SU-DHL-6 (cell line): ENCODE results near the gene ECHDC3.

ENCODE experiments used
- H2AFZ ChIP-seq: fragments of 200-600 bp; sonication (generic); 2 replicates; pipeline ENCODE4 v1.6.1; 2014; ENCODE audit warnings: low read depth, mild to moderate bottlenecking, moderate library complexity, mixed read lengths, antibody characterized with exemption, low read length; ENCODE audit not compliant: severe bottlenecking
- H3F3A ChIP-seq: fragments of 200-600 bp; shearing (Covaris generic); 2 replicates; pipeline ENCODE4 v1.6.0; 2016; ENCODE audit warnings: antibody characterized with exemption, mild to moderate bottlenecking; ENCODE audit not compliant: insufficient read depth
- H3K27ac ChIP-seq: fragments of 200-600 bp; sonication (generic); 2 replicates; pipeline ENCODE4 v1.5.1; 2016; ENCODE audit warnings: low read depth, mild to moderate bottlenecking, low read length, moderate library complexity, mixed read lengths
- H3K27me3 ChIP-seq: fragments of 200-600 bp; sonication (generic), shearing (Covaris generic); 2 replicates; pipeline ENCODE4 v1.6.0; 2014; ENCODE audit warnings: mild to moderate bottlenecking, low read length
- H3K36me3 ChIP-seq: fragments of 200-600 bp; sonication (generic); 2 replicates; pipeline ENCODE4 v1.6.1; 2014; ENCODE audit warnings: mild to moderate bottlenecking, low read length, mixed read lengths
- H3K4me2 ChIP-seq: fragments of 300-600, 200-600 bp; shearing (Covaris generic), sonication (generic); 2 replicates; pipeline ENCODE4 v1.6.0; 2014; ENCODE audit warnings: low read length, low read depth, mild to moderate bottlenecking; ENCODE audit not compliant: poor library complexity, severe bottlenecking
- H3K4me3 ChIP-seq: fragments of 200-600 bp; sonication (generic); 2 replicates; pipeline ENCODE4 v1.5.1; 2014; ENCODE audit warnings: antibody characterized with exemption, low read length, mild to moderate bottlenecking, mixed read lengths; ENCODE audit not compliant: insufficient read depth, poor library complexity, severe bottlenecking
- H3K79me2 ChIP-seq: fragments of 200-600 bp; sonication (generic); 2 replicates; pipeline ENCODE4 v1.6.1; 2014; ENCODE audit warnings: mild to moderate bottlenecking, low read length, moderate library complexity; ENCODE audit not compliant: insufficient read depth
- H3K9ac ChIP-seq: fragments of 200-600 bp; sonication (generic); 2 replicates; pipeline ENCODE4 v1.7.0; 2014; ENCODE audit warnings: mild to moderate bottlenecking, low read length
- H3K9me2 ChIP-seq: fragments of 200-600 bp; sonication (generic); replicated peaks from 2 replicates; pipeline ENCODE4 v1.6.1; 2014; ENCODE audit warnings: low read length; ENCODE audit not compliant: insufficient read depth
- H3K9me3 ChIP-seq: fragments of 200-600 bp; sonication (generic); 2 replicates; pipeline ENCODE4 v1.6.1; 2014; ENCODE audit warnings: low read length, mixed read lengths; ENCODE audit not compliant: insufficient read depth
- H4K20me1 ChIP-seq: fragments of 200-600 bp; sonication (generic); 2 replicates; pipeline ENCODE4 v1.6.1; 2014; ENCODE audit warnings: low read depth, mild to moderate bottlenecking, antibody characterized with exemption, low read length, moderate library complexity, mixed read lengths
- CTCF ChIP-seq: fragments of 200-600 bp; sonication (generic); IDR thresholded peaks from one replicate; pipeline ENCODE4 v1.5.1; 2017; ENCODE audit warnings: antibody characterized with exemption, mild to moderate bottlenecking, low read length, moderate library complexity; ENCODE audit not compliant: insufficient read depth, poor library complexity, severe bottlenecking
- EZH2phosphoT487 ChIP-seq: fragments of 200-600 bp; sonication (generic), shearing (Covaris generic); conservative IDR thresholded peaks from 2 replicates; pipeline ENCODE4 v1.6.1; 2018; ENCODE audit warnings: mild to moderate bottlenecking, antibody characterized with exemption, low read length, moderate library complexity, mixed read lengths

The ECHDC3 gene

DNA sequence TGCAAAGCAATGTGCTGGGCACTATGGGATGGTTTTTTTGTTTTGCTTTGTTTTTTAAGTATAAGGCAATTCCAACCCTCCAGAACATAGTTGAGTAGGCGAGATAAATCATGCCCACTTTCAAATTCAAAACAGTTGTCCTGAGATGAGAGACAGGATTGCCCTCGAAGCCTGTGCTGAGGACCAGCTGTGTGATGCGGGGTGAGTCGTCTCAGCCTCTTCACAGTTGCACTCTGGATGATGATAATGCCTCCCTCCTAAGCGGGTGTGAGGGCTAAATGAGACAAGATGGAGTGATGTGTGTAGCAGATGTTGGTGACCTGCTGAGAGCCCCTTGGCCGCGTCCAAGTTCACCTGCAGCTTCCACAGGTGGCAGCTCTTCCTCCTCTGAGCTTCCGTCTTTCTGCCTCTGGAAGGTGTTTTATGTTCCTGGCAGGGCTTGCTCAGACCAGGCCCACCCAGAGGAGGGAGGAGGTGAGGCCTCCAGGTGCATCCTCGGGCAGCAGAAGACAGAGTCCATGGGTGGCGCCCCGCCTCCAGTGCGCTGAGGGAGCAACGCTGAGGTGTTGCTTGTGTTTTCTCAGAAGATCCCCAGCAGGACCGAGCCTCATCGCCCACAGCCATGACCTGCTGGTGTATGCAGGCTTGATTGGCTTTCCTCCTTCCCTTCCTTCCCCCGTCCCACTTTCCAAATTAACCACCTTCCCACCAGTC is 30.6 kb downstream of the ECHDC3 start:
- no peaks in the 10 kb centered on the region for H3K27me3 ChIP-seq
- no peak for TF ChIP-seq EZH2phosphoT487
- TF ChIP-seq CTCF = no peak
- H3K4me2 ChIP-seq = no peak overlapping the region
- H3K36me3 ChIP-seq = no peaks in the 10 kb centered on the region
- H3K79me2 ChIP-seq = no peaks in the 10 kb centered on the region
- H4K20me1 ChIP-seq = no peaks in the 10 kb centered on the region
- H3K27ac ChIP-seq = no peak overlapping the region
- H3K9ac ChIP-seq = no peak overlapping the region
- H3K9me2 ChIP-seq = no peaks in the 10 kb centered on the region
- H3F3A ChIP-seq = no peaks in the 10 kb centered on the region
- no peak overlapping the region for H3K4me3 ChIP-seq
- no peaks in the 10 kb centered on the region for H3K9me3 ChIP-seq
- H2AFZ ChIP-seq = no peak overlapping the region

DNA sequence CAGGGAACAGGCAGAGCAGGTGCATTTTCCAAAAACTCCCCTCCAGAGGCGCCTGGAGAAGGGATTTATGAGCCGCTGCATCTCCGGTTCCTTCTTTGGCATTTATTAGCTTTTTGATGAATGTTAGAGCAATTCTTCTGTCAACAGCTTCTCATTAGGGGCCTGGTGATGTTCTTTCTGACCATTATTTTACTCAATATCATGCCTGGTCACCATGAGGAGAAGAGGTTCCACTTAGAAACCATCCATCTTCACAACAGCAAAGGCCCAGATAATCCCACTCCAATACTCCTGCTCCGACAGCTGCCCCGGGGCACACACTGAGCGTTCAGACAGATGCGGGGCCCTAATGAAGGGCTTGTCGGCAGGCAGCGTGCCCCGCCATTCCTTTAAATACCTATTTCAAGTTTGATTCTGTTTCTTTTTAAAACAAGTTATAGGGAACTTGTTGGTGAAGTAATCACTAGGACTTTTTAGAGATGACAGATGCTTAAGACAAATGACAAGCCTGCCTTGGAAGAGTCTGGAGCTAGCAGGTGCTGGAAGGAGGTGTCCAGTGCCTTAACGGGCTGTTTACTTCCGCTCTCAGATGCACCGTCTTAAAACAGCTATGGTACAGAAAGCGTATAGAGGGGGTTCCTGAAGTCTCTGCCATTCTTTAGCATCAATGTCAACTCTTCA is 31.7 kb downstream of the ECHDC3 start:
- Histone ChIP-seq H3K36me3 (no peaks in the 10 kb centered on the region), H2AFZ (no peak overlapping the region), H3K27ac (no peak overlapping the region), H3K4me3 (no peak overlapping the region), H3K79me2 (no peaks in the 10 kb centered on the region), H3K4me2 (no peak overlapping the region), H3K9ac (no peak overlapping the region), H3K9me3 (no peaks in the 10 kb centered on the region), H3K9me2 (no peaks in the 10 kb centered on the region), H3K27me3 (no peaks in the 10 kb centered on the region), H3F3A (no peaks in the 10 kb centered on the region), H4K20me1 (no peaks in the 10 kb centered on the region)
- TF ChIP-seq EZH2phosphoT487 = no peak
- TF ChIP-seq CTCF = no peak

GRCh38 chr10:11775412-11775811 is 33.2 kb downstream of the ECHDC3 start:
- Histone ChIP-seq H3K27ac (no peak overlapping the region), H3K4me2 (no peak overlapping the region), H3K9ac (no peak overlapping the region), H4K20me1 (no peaks in the 10 kb centered on the region), H3F3A (no peaks in the 10 kb centered on the region), H3K36me3 (no peaks in the 10 kb centered on the region), H3K79me2 (no peaks in the 10 kb centered on the region), H3K9me3 (no peaks in the 10 kb centered on the region), H3K27me3 (no peaks in the 10 kb centered on the region), H3K4me3 (no peak overlapping the region), H2AFZ (no peak overlapping the region), H3K9me2 (no peaks in the 10 kb centered on the region)
- no peak for TF ChIP-seq EZH2phosphoT487
- no peak for TF ChIP-seq CTCF
